ENCODE data around the gene DHX30.

Gene DHX30

GRCh38 chr3:47852604-47853602, 50.0 kb downstream of the DHX30 start:
- no peak for DNase-seq

GRCh38 chr3:47854267-47854666, 51.3 kb downstream of the DHX30 start:
- no peak for DNase-seq

- no peak for DNase-seq
Measured at GRCh38 chr3:47854720-47855455, 52.0 kb downstream of the DHX30 start.

GRCh38 chr3:47855461-47856383, 52.8 kb downstream of the DHX30 start:
- no peak for DNase-seq

- no peak for DNase-seq
Measured at GRCh38 chr3:47856669-47857068, 53.7 kb downstream of the DHX30 start.

GRCh38 chr3:47857151-47857550, 54.2 kb downstream of the DHX30 start:
- DNase-seq: no peak

DNA sequence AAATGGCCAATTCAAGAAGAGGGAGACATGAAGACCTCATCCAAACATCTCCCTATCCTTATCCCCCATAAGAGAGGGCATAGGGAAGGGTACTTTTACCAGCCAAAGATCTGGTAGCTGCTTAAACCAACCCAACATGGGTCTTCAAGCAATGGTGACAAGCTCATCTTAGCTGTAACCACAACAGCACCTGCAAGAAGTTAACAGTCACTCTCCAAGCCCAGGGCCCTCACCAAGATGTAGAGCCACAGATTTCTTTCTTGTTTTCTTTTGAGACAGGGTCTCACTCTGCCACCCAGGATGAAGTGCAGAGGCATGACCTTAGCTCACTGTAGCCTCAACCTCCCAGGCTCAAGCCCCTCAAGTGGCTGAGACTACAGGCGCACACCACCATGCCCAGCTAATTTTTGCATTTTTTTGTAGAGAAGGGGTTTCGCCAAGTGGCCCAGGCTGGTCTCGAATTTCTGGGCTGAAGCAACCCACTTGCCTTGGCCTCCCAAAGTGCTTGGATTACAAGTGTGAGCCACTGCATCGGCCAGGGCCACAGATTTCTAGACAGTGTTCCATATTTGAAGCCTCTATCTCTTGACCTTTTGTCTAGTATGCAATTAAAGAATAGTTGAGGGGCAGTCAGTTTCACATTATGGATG, 57.1 kb downstream of the DHX30 start:
- no peak for DNase-seq

- no peak for DNase-seq
Measured at GRCh38 chr3:47863391-47864128, 60.6 kb downstream of the DHX30 start.

DNA sequence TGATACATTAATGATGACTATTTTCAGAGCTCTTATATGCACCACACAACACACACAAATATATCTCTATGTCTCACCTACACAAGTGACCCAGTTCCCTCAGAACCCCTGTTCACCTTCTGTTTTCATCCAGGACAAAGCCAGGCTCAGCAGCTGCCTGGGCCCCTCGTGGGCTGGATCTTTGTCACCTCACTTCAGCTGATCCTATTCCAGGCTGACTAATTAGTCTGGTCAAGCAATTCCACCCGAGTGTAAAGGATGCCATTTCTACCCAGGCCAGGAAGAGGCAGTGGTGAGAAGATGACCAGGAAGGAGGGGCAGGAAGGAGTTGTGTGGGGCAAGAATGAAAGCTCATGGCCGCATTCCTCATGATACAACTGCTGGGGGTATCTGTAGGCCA, 62.3 kb downstream of the DHX30 start:
- DNase-seq: no peak

DNA sequence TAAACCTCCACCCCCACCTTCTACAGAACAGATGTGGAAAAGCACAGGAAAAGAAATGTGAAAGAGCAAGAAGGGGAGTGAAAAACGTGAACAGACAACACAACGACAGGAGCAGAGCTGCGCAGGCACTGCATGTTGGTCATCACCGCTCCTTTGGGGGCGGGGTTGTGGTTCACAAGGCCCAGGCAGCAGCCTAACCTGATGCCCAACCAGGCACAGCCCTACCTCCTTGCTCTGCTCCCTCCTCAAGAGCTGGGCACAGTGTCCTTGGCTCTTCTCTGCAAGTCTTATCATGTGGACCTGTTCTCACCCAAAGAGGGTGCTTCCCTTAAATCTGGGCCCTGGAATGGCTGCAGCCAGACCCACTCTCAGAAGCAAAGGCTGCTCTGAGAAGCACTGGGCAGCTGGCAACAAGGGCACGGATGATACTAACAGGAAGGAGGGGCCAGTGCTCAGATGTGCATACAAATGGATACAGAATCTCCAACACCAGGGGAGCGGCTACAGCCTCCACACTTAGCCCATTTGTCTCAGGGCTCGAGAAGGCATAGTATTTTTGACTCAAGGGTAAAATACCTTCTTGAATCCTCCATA, 64.6 kb downstream of the DHX30 start:
- no peak for DNase-seq

GRCh38 chr3:47868306-47868705, 65.4 kb downstream of the DHX30 start:
- no peak for DNase-seq

DNA sequence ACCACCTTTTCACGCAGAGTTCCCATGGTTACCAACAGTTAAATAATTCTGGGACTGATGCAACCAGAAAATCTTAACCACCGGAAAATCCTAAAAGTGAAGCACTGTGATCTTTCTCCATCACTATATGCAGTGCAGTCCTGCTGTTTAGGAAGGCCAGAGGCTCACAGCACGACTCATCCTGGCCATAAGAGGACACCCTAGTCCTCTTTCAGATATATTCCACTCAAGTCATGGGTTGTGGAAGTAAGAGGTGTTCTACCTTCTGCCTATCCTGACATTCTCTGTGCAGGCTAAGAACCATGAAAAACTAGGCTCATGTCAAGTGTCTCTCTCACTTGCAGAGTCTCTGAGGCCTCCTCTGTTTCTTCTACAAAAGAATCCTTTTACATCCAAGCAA, 67.2 kb downstream of the DHX30 start:
- DNase-seq: no peak

DNA sequence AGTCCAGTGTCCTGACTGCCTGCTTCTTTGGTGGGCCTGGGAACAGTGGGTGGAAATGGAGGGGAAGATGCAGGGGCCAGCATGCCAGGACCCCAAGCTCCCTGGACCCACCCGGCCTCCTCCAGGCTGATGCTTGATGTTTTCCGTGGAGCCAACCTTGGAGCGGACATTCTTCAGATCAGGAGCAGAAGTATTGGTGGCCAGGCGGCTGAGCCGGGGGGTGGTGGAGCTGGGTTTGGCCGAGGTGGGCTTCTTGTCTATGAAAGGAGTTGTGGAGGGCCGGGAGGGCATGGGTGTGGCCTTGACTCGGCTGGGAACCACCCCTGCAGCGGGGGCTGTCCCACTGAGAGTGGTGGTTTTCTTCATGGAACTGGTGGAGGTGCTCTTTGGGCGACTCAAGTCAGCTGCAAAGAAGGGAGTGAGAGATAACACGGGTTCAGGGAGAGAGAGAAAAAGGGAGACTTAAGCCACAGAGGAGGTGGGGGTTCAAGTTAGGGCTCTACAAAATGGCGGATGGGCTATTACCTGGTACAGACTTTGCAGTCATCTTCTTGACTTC, 67.8 kb downstream of the DHX30 start:
- no peak for DNase-seq

DNA sequence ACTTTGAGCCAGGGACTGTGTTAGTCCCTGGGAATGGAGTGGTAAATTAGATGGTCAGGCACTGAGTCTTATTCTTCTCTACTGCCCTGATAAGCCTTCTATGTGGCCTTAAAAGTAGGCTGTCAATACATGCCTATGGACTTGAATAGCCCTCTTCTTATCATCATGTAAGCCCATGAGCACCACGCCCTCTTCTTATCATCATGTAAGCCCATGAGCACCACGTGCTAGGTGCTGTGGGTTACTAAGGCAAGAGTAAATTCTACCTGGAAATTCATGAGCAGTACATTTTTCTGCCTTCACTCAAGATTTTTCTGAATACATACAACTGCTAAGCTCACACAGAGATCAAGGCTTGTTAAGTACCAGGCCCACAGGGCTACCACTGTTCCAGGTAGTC, 68.5 kb downstream of the DHX30 start:
- no peak for DNase-seq

GRCh38 chr3:47872916-47873315, 70.0 kb downstream of the DHX30 start:
- no peak for DNase-seq

- DNase-seq: no peak
Measured at GRCh38 chr3:47874438-47874837, 71.5 kb downstream of the DHX30 start.

DNA sequence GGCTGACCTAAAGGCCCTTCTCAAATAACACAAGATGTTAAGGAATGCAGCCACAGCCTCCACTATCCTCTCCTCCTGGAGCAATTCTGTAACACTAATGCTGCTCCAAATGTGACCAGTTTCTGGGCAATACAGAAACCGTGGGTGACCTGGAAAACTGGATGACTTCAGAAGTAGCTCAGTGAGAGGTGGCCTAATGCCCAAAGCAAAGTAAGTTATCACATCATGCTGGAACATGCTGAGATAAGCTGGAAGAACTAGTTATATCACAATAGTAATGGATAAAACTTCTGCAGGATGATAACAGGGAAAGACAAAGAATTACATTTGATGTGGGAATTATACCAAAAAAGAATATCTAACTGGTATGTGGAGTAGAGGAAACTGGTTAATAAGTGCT, 72.0 kb downstream of the DHX30 start:
- no peak for DNase-seq

GRCh38 chr3:47877290-47877689, 74.4 kb downstream of the DHX30 start:
- no peak for DNase-seq

- DNase-seq: no peak
Measured at GRCh38 chr3:47877719-47878118, 74.8 kb downstream of the DHX30 start.

- DNase-seq: no peak
Measured at GRCh38 chr3:47882338-47882737, 79.4 kb downstream of the DHX30 start.

- no peak for DNase-seq
Measured at GRCh38 chr3:47884603-47885002, 81.7 kb downstream of the DHX30 start.
